Esophagus squamous epithelium (tissue), 5 donors: ENCODE measurements around the gene HES4. TPM values are rescaled to one million over a fixed set of nuclear protein-coding genes. Genes with fewer than 3 reads are reported as not detected.
"Not testable (repeated sequence)": the region's sequence is repeated elsewhere in the genome, so short reads cannot be mapped to it uniquely, and the experiment has no call there.

ENCODE experiments used
- DNase-seq: peaks from one replicate; lab custom pipeline; 2025; lab: John Stamatoyannopoulos, UW
- H3K27ac ChIP-seq, 4 donors: fragments of 200-600 bp; sonication (generic); one replicate each; pipeline ENCODE4 v1.5.1; 2016 to 2019; ENCODE audit warnings: mild to moderate bottlenecking in 1 of 4
- H3K27me3 ChIP-seq, 4 donors: fragments of 200-600 bp; sonication (generic); 1 replicate in 3 of 4; 2 replicates in 1 of 4; pipeline versions ENCODE4 v1.5.1 to v1.6.0; 2017 to 2021; ENCODE audit warnings: antibody characterized with exemption in 1 of 4
- H3K36me3 ChIP-seq, 3 donors: fragments of 200-600 bp; sonication (generic); one replicate each; pipeline ENCODE4 v1.5.1; 2016 to 2019
- H3K4me1 ChIP-seq, 3 donors: fragments of 200-600 bp; sonication (generic); one replicate each; pipeline ENCODE4 v1.5.1; 2017 to 2019
- H3K4me3 ChIP-seq, 4 donors: fragments of 200-600 bp; sonication (generic); 1 replicate in 3 of 4; 2 replicates in 1 of 4; pipeline ENCODE4 v1.5.1; 2016 to 2019; ENCODE audit warnings: mild to moderate bottlenecking in 2 of 4, moderate library complexity in 1 of 4
- H3K9me3 ChIP-seq, 3 donors: fragments of 200-600 bp; sonication (generic); one replicate each; pipeline ENCODE4 v1.5.1; 2016 to 2019
- POLR2A ChIP-seq, 4 donors: fragments of 450-650 bp; IDR thresholded peaks; one replicate each; pipeline ENCODE4 v1.6.1; 2017; ENCODE audit warnings: antibody characterized with exemption in 4 of 4, mild to moderate bottlenecking in 4 of 4, moderate library complexity in 3 of 4
- WGBS, 2 donors: methylation state at CpG; one replicate each; pipeline ENCODE4 v1.1.5; 2018; 5-methylcytosine and 5-hydroxymethylcytosine counted together
- intact Hi-C: fragments of 100-400 bp; cut with DNase I; formaldehyde crosslinking; loops from one replicate; pipeline ENCODE4 v1.15.0; 2022
- total RNA-seq, 4 donors: library from RNA; depleted of rRNA; stranded (reverse); fragments of >200 nt; gene quantifications; one replicate each; pipeline ENCODE4 v1.1.0, GENCODE V29; 2016
- TF ChIP-seq, protein P1 (sequence below), 6 experiments: fragments of 450-650 bp in 4 of 6; fragments of 200-600 bp in 2 of 6; sonication (generic) in 2 of 6; IDR thresholded peaks; one replicate each; pipeline ENCODE4 v1.5.1; 2016 to 2019; ENCODE audit warnings: antibody characterized with exemption in 6 of 6, mild to moderate bottlenecking in 4 of 6, moderate library complexity in 4 of 6
- donor health status: DM: yes; HTN: yes; CAD: no.

HES4 gene
- total RNA-seq, 4 donors from 2014 or later = 15.1 to 16.2 (median 15.3) TPM

DNA sequence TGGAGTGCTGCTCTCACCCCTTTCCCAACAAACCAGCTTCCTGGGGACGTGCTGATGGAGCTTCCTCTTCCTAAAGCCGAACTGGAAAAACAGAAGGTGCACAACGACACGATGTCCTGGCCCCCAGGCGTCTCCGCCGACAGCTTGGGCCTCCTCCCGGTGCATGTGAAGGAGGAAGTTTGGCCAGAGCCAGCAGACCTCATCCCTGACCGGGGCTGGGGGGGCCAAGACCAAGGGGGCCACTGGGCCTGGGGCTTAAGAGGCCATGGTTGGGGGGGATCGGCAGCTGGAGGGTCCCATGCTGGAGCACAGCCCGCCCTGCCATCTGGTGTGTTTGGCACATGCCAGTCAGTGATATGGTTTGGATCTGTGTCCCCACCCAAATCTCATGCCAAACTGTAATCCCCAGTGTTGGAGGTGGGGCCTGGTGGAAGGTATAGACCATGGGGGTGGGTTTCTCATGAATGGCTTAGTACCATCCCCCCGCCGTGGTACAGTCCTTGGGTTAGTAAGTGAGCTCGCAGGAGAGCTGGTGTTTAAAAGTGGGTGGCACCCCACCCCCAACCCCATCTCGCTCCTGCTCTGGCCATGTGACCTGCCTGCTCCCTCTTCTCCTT lies 6.4 kb downstream of the HES4 start:
- 44 to 66% methylated on average over 2 to 6 of the region's 15 CpGs for WGBS, 2 donors
- Histone ChIP-seq H3K27ac (no peak overlapping the region), H3K36me3 (no peaks in the 10 kb centered on the region), H3K9me3 (peaks cover 0 to 14% (median 6%) of the 10 kb centered on the region in 3 donors), H3K4me1 (peaks cover 3 to 18% (median 9%) of the 10 kb centered on the region in 3 donors), H3K4me3 (no peak overlapping the region), H3K27me3 (peaks cover 0 to 76% (median 2%) of the 10 kb centered on the region in 4 donors)
- DNase-seq = no peak
- intact Hi-C loops = no loop called here
- TF ChIP-seq, protein P1, sequence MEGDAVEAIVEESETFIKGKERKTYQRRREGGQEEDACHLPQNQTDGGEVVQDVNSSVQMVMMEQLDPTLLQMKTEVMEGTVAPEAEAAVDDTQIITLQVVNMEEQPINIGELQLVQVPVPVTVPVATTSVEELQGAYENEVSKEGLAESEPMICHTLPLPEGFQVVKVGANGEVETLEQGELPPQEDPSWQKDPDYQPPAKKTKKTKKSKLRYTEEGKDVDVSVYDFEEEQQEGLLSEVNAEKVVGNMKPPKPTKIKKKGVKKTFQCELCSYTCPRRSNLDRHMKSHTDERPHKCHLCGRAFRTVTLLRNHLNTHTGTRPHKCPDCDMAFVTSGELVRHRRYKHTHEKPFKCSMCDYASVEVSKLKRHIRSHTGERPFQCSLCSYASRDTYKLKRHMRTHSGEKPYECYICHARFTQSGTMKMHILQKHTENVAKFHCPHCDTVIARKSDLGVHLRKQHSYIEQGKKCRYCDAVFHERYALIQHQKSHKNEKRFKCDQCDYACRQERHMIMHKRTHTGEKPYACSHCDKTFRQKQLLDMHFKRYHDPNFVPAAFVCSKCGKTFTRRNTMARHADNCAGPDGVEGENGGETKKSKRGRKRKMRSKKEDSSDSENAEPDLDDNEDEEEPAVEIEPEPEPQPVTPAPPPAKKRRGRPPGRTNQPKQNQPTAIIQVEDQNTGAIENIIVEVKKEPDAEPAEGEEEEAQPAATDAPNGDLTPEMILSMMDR (IDR thresholded peaks at IDR 0.05) = no peak
- TF ChIP-seq POLR2A (IDR thresholded peaks at IDR 0.05) = no peak

DNA sequence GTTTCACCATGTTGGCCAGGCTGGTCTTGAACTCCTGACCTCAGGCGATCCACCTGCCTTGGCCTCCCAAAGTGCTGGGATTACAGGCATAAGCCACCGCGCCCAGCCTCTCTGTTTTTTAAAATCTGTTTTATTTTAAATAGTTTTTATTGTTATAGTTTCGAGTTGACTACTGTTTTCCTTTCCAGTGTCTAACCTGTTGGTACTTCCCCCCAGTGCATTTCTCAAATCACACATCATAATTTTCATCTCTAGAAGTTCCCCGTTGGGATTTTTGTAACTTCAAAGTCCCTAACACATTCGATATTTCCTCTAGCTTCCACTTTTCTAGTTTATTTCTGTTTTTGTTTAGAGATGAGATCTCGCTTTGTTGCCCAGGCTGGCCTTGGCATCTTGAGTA lies 7.5 kb downstream of the HES4 start:
- no peak for DNase-seq
- Histone ChIP-seq H3K27ac (no peak overlapping the region), H3K9me3 (peaks cover 0 to 14% (median 6%) of the 10 kb centered on the region in 3 donors), H3K4me3 (no peak overlapping the region), H3K27me3 (peaks cover 0 to 64% (median 0%) of the 10 kb centered on the region in 4 donors), H3K4me1 (peaks cover 0 to 7% (median 0%) of the 10 kb centered on the region in 3 donors), H3K36me3 (no peaks in the 10 kb centered on the region)
- 72 to 86% methylated on average over 7 of the region's 7 CpGs for WGBS, 2 donors
- TF ChIP-seq POLR2A (IDR thresholded peaks at IDR 0.05) = no peak
- TF ChIP-seq, protein P1 (IDR thresholded peaks at IDR 0.05) = no peak
- intact Hi-C loops = no loop called here

DNA sequence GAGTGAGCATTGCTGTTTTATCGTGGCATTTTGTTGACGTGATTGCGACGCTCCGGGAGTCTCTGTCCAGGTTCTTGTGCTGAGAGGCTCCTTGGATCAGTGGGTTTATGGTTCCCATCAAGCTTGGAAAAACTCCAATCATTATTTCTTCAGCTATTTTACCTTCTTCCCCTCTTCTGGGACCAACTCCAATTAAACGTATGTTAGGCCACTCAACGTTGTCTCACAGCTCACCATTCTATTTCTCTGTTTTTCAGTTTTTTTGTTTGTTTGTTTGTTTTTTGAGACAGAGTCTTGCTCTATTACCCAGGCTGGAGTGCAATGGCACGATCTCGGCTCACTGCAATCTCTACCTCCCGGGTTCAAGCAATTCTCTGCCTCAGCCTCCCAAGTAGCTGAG lies 8.0 kb downstream of the HES4 start:
- WGBS, 2 donors = 92 to 97% methylated on average over 10 of the region's 10 CpGs
- Histone ChIP-seq H3K27ac (no peak overlapping the region), H3K27me3 (peaks cover 0 to 61% (median 0%) of the 10 kb centered on the region in 4 donors), H3K36me3 (no peaks in the 10 kb centered on the region), H3K4me1 (peaks cover 0 to 5% (median 0%) of the 10 kb centered on the region in 3 donors), H3K4me3 (no peak overlapping the region), H3K9me3 (peaks cover 0 to 14% (median 6%) of the 10 kb centered on the region in 3 donors)
- DNase-seq = no peak
- TF ChIP-seq, protein P1 (IDR thresholded peaks at IDR 0.05) = no peak
- TF ChIP-seq POLR2A (IDR thresholded peaks at IDR 0.05) = no peak
- intact Hi-C loops = no loop called here

DNA sequence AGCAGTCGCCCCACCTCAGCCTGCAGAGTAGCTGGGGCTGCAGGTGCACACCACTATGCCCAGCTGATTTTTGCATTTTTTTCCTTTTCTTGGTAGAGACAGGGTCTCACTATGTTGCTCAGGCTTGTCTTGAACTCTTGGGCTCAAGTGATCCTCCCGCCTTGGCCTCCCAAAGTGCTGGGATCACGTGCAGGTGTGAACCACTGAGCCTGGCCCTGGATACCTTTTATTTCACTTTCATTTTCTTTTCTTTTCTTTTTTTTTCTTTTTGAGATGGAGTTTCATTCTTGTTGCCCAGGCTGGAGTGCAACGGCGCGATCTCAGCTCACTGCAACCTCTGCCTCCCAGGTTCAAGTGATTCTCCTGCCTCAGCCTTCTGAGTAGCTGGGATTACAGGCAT lies 8.6 kb downstream of the HES4 start:
- intact Hi-C loops, H3K36me3 ChIP-seq, H3K4me1 ChIP-seq, H3K4me3 ChIP-seq, H3K27ac ChIP-seq, DNase-seq: not testable (repeated sequence)
- WGBS, 2 donors = 67 to 89% methylated on average over 6 of the region's 6 CpGs
- Histone ChIP-seq H3K27me3 (peaks cover 0 to 63% (median 0%) of the 10 kb centered on the region in 4 donors), H3K9me3 (peaks cover 0 to 14% (median 6%) of the 10 kb centered on the region in 3 donors)

DNA sequence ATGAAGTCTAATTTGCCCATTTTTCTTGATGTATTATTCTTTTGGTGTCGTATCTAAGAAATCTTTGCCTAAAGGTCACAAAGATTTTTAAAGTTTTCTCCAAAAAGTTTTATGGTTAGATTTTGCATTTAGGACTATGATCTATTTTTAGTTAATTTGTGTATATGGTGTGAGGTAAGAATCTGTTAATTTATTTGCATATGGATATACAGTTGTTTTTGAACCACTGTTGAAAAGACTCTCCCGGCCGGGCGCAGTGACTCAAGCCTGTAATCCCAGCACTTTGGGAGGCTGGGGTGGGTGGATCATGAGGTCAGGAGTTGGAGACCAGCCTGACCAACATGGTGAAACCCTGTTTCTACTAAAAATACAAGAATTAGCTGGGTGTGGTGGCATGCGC lies 11.8 kb downstream of the HES4 start:
- intact Hi-C loops, H3K27ac ChIP-seq, H3K4me3 ChIP-seq, H3K36me3 ChIP-seq, DNase-seq, H3K4me1 ChIP-seq: not testable (repeated sequence)
- Histone ChIP-seq H3K27me3 (peaks cover 0 to 68% (median 3%) of the 10 kb centered on the region in 4 donors), H3K9me3 (peaks cover 0 to 14% (median 6%) of the 10 kb centered on the region in 3 donors)
- WGBS, 2 donors = 66 to 75% methylated on average over 5 of the region's 5 CpGs

DNA sequence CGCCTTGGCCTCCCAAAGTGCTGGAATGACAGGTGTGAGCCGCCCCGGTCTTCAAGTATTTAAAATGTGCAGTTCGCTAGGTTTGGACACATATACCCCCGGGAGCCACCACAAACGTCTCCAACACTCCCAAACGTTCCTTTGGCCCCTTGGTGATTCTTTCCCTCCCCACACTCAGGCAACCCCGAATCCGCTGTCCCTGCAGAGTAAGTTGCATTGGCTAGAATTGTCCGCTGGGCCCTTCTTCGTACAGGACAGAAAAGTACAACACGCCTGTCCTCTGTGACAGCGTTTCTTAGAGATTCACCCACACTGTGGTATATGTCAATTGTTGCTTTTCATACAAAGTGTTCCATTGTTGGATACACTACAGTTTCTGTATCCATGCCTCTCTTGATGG lies 14.8 kb downstream of the HES4 start:
- 76 to 77% methylated on average over 12 to 13 of the region's 13 CpGs for WGBS, 2 donors
- Histone ChIP-seq H3K9me3 (no peaks in the 10 kb centered on the region), H3K4me1 (peaks cover 0 to 17% (median 0%) of the 10 kb centered on the region in 3 donors), H3K27ac (no peak overlapping the region), H3K4me3 (no peak overlapping the region), H3K27me3 (peaks cover 0 to 77% (median 3%) of the 10 kb centered on the region in 4 donors), H3K36me3 (no peaks in the 10 kb centered on the region)
- DNase-seq = no peak
- intact Hi-C loops = no loop called here
- no peak for TF ChIP-seq POLR2A (IDR thresholded peaks at IDR 0.05)
- TF ChIP-seq, protein P1 (IDR thresholded peaks at IDR 0.05) = no peak
